Measurements from ENCODE around the gene EPC2.
"Not testable (repeated sequence)": the region's sequence is repeated elsewhere in the genome, so short reads cannot be mapped to it uniquely, and the experiment has no call there.

EPC2 gene

DNA sequence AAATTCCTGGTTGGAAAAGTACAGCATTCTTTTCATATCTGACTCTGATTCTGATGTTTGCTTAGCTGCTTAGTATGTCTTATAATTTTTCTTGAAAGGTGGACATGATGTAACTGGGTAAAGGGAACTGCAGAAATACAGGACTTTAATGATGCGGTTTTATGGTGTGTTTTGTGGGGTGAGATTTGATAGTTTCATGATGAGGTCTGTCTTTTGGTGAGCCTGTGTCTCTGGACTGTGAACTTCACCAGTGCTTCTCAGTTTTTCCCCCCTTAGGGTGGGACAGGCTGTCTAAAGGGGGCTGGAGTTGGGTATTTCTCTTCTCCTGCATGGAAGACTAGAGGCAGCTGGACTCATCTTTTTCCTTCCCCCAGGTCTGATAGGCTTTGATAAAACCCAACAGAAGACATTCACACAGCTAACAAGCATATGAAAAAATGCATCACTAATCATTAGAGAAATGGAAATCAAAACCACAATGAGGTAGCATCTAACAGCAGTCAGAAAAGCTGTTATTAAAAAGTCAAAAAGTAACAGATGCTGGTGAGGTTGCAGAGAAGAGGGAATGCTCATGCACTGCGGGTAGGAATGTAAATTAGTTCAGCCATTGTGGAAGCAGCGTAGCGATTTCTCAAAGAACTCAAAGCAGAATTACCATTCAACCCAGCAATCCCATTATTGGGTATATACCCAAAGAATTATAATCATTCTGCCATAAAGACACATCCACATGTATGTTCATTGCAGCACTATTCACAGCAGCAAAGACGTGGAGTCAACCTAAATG lies 77.6 kb downstream of the EPC2 start:
- DNase-seq (ENCODE audit: low read depth): no peak

DNA sequence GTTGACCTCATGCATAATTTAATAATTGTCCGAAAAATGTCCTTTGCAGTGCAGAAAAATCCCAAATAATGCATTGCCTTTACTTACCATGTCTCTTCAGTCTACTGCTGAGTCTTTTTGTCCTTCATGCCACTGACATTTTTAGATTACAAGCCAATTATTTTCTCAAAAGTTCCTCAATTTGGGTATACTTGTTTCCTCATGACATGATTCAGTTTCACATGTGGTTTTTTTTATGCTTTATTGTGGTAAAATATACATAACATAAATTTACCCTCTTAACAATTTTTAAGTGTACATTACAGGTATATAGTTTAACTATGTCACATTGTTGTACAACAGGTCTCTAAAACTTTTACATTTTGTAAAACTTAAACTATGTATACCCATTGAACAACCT lies 81.0 kb downstream of the EPC2 start:
- no peak for DNase-seq (ENCODE audit: low read depth)

DNA sequence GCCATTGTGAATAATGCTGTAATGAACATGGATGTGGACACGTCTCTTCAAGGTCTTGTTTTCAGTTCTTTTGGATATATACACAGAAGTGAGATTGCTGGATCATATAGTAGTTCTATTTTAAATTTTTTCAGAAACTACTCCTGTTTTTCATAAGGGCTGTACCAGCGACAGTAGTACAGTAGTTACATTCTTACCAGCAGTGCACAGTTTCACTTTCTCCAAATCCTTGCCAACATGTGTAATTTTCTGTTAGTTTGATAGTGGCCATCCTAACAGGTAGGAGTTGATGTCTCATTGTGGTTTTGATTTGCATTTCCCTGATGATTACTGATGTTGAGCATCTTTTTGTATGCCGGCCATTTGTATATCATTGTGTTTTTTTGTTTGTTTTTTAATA lies 81.7 kb downstream of the EPC2 start:
- DNase-seq (ENCODE audit: low read depth): no peak

DNA sequence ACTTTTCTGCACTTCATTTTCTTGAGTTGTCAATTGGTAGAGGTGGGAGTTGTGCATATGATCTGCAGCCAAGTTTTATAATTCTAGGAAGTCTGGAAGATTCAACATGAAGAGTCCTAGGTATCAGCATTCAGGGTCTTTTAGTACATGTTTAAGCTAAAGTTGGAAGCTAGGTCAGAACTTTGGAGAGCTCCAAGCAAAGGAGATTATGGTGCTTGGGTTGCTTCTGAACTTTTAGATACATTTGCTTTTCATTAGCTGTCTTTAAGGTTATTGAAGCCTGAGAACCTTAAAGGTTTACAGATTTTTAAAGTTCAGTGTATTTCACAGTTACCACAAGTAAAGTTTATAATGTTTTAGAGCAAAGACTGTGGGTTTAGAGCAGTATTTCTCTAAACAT lies 85.5 kb downstream of the EPC2 start:
- no peak for DNase-seq (ENCODE audit: low read depth)

DNA sequence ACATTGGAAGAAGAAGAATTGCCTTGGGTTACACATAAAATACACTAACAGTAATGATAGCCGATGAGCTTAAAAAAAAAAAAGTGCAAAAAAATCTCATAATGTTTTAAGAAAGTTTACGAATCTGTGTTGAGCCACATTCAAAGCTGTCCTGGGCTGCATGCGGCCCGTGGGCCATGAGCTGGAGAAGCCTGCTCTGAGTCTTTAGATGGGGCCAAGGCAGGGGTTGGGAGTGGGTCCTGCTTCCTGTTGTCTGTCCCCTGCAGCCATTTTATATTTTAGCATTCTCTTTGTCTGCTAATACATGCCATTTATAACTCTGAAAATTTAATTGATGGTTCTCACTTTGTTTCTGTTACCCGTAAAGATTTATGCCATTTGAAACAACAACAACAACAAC lies 93.2 kb downstream of the EPC2 start:
- no peak for DNase-seq (ENCODE audit: low read depth)

DNA sequence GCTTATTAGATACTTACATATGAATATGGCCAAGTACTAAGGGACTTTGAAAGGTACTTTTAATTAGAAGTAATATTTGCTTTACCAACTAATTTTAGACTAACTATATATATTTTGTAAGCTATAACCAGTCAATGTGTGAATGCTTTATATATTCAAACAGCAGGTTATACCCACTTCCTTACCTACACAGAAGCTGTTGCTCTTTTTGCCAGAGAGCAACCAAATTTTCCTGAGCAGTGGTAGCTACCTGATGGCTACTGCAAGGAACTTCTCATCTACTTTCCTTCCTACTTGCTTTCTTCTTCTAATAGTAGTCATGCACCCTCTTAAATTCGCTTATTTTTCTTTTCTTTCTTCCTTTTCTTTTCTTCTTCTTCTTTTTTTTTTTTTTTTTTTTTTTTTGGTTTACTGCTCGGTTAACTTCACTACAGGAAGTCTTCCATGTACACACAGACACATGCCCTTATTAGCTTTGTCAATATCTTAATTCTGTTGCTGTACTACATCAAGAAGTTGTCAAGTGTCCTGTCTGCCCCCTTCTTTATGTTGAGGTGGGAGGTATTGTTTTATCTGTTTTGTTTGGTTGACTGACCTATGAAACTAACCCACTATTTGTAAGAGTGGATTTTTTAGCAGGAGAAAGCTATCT lies 95.0 kb downstream of the EPC2 start:
- DNase-seq (ENCODE audit: low read depth): no peak

DNA sequence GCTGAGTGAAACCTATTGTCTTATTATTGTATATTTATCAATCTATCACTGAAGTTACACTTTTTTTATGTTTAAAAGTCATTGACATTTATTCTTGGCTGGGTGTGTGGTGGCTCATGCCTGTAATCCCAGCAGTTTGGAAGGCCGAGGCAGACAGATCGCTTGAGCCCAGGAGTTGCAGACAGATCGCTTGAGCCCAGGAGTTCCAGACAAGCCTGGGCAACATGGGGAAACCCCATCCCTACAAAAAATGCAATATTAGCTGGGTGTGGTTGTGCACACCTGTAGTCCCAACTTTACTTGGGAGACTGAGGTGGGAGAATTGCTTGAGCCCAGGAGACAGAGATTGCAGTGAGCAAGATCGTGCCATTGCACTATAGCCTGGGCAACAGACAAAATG lies 97.8 kb downstream of the EPC2 start:
- DNase-seq (ENCODE audit: low read depth): no peak

DNA sequence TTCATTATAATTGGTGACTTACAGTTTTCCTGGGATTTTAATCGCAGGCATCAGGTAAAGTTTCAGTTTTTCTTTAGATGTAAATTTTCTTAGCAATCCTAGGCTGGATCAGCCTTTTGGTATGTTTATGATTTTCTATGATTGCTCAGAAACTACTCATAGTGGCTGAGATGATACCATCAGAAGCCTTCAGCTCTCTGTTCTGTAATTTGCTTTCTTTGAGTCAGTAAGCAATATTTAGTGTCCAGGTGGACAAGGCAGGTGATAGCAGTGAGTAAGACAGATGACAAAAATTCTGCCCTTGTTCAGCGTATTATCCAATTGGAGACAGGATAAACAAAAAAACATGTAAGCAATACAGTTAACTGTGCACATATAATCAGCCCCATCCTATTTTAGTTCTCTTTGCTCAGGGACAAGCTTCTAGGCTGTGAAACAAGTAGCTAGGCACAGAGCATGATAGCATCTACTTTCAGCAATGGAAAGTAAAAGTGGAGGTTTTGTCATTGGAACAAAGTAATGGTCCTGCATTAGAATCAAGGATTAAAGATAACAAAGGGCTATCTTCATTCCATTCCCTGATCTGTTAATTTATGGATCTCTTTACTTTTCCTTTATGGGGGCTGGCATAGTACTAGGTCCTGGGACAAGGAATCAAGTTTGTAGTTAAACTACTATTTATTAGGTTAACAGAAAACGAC lies 100.8 kb downstream of the EPC2 start:
- no peak for DNase-seq (ENCODE audit: low read depth)

DNA sequence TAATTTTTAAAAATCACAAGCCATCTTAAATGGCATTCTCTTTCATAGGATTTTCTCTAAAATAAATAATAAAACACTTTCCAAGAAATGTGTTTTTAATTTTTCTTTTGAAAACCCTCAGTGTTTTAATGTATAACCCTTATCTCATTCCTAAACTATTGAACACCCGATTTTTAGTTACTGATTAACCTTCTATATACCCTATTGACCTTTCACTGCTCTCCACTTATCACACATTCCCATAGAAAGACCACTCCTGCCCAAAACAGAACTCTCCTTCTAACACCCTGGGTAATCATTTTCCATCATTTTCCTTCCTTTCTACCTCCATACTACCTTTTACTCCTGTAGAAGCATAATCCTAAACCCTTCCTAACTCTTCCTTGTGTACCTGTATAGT lies 102.4 kb downstream of the EPC2 start:
- DNase-seq (ENCODE audit: low read depth): no peak

DNA sequence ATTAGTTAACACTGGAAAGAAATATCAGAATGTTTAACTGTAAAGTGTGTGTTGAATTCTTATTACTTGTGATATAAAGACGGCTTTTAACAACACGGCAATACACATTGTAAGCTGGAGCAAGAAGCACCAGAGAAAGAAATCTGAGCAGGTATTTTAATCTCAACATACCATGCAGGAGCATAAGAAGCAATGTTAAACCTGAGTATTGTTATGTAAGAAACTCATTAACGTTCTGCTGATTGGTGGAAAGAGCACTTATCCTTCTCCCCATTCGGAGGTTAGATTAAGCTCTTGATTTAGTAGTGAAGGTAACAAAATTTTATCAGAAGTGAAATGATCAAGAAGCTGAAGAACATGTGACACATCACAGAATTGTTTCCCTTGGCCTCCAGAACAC lies 107.4 kb downstream of the EPC2 start:
- no peak for DNase-seq (ENCODE audit: low read depth)

DNA sequence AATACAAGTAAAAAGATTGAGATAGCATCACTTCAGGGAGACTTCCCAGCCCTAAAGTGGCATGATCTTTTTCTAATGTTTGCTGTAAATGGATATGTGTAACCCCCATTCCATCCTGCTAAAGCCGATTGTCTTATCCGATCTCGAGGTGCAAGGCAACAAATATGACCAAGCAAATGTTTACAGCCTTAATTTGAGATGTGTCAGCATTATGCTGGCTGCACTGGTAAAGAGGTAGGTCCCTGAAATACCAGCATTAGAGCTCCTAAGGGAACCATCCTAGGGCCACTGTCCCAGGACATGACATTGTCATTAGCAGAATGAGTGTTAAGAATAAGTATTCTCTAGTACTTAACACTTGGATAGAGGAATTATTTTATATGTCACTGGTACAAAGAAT lies 108.4 kb downstream of the EPC2 start:
- DNase-seq (ENCODE audit: low read depth): no peak

DNA sequence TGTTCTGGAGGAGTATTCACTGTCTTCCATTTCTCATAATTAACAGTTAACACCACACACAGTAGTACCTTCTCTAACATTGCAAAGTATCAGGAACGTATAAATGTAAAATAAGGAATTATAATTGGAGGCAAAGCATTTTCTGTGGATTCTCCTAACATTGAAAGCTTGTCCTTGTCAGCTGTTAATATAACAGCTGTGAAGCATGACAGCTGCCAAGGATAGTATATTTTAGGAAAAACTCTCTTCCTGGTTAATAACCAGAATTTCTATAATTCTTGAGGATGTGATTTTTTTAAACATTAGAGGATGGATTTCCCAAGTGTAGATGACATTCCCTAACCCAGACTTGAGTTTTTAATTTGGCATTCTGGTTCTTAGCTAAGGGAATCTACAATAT lies 110.3 kb downstream of the EPC2 start:
- no peak for DNase-seq (ENCODE audit: low read depth)

DNA sequence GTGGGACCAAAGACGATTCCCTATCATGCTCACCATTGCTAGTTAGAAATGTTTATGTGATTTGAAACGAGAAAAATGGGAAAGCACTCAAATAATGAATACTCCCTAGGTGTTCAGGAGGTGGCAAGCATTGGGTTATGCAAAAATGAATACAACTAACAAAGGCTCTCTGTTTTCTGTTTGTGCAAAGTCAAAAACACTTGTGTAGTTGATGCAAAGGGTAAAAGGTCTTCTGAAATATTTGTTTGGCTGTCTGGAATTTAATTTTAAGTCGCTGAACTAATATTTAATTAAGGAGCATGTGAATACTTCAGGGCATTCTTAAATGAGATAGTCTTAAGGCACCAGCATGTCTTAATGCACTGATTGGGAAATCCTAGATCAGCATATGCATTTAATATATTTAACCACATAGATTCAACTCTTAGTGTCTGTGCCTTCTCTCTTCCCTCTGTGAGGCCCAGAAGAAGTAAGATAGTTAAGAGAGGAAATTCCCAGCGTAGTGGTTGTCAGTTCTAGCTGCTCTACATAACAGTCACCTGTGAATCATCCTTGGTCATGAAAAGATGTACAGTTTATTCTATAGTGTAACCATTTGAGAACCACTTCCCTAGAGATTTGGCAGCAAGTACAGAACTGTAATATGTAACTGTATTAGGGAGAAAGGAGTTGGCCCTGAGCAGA lies 111.9 kb downstream of the EPC2 start:
- DNase-seq (ENCODE audit: low read depth): peak; percentile 3

DNA sequence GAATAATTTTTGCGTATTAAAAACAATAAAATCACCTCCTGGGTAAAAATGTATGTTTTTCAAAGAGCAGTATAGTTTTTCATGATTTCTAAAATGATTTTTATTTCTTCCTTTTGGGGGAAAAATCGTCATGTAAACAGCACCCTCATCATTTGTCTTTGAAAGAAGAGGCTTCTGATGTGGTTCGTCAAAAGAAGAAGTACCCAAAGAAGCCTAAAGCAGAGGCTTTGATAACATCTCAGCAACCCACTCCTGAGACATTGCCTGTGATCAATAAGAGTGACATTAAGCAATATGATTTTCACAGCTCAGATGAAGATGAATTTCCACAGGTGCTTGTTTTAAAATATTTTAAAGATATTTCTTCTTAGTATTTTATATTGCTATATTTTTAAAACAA lies 120.3 kb downstream of the EPC2 start:
- DNase-seq (ENCODE audit: low read depth): no peak

DNA sequence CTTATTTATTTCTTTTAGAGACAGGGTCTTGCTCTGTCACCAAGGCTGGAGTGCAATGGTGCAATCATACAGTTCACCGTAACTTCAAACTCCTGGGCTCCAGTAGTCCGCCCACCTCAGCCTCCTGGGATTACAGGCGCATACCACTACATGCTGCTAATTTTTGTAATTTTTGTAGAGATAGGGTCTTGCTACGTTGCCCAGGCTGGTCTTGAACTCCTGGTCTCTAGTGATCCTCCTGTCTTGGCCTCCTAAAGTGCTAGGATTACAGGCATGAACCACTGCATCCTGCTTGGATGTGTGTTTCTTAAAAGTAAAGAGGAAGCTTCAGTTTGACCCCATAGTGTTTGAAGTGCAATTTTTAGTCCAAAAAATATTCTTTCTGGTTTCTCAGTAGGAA lies 125.5 kb downstream of the EPC2 start:
- DNase-seq (ENCODE audit: low read depth): no peak

DNA sequence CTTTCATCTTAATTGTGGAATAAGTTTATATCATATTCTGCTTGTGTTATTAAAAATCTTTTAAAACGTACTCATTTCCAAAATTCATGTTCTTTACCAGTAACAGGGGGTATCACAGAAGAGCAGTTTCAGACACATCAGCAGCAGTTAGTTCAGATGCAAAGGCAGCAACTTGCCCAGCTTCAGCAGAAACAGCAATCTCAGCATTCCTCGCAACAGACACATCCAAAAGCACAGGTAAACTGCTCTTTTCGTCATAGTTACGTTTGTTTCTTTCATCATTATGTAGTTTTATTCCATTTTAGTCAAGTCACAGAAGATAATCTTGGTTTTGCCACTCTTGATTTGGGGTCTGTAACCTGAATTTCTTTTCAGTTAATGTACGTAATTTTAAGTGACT lies 137.0 kb downstream of the EPC2 start:
- no peak for DNase-seq (ENCODE audit: low read depth)

DNA sequence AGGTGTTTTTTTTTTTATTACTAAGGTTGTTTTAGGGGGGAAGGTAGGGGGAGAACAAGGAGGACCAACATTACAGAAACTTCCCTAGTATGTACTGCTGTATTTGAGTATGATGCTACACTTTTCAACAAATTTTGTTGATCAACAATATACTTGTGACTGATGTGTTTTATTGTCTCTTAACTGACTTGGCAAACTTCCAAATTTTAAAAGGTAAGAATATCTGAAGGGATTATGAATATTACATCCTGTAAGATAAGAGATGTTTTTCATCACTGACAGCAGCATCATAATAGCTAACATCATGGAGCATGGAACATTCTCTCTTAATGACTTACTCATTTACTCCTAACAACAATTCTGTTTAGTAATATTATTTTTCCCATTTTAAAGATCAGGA lies 144.5 kb downstream of the EPC2 start:
- DNase-seq (ENCODE audit: low read depth): no peak

DNA sequence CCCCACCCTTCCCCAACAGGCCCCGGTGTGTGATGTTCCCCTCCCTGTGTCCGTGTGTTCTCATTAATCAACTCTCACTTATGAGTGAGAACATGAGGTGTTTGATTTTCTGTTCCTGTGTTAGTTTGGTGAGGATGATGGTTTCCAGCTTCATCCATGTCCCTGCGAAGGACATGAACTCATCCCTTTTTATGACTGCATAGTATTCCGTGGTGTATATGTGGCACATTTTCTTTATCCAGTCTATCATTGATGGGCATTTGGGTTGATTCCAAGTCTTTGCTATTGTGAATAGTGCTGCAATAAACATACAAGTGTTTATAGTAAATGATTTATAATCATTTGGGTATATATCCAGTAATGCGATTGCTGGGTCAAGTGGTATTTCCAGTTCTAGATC lies 145.6 kb downstream of the EPC2 start:
- DNase-seq (ENCODE audit: low read depth): not testable (repeated sequence)

DNA sequence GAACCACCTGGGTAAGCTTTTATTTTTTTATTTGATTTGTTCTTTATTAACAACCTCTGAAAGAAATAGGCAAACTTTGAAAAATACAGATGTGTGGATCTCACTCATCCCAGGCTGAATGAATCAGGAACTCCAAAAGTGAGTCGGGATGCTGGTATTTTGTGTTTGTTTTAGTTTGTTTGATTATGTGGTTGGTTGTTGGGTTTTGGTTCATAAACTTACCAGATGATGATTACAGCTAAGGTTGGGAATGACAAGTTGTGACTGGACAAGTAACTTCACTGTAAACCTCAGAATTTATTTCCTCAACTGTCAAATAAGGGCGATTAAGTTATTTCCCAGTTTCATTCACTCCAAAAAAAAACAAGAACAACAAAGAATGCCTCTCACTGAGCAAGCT lies 150.0 kb downstream of the EPC2 start:
- DNase-seq (ENCODE audit: low read depth): no peak

DNA sequence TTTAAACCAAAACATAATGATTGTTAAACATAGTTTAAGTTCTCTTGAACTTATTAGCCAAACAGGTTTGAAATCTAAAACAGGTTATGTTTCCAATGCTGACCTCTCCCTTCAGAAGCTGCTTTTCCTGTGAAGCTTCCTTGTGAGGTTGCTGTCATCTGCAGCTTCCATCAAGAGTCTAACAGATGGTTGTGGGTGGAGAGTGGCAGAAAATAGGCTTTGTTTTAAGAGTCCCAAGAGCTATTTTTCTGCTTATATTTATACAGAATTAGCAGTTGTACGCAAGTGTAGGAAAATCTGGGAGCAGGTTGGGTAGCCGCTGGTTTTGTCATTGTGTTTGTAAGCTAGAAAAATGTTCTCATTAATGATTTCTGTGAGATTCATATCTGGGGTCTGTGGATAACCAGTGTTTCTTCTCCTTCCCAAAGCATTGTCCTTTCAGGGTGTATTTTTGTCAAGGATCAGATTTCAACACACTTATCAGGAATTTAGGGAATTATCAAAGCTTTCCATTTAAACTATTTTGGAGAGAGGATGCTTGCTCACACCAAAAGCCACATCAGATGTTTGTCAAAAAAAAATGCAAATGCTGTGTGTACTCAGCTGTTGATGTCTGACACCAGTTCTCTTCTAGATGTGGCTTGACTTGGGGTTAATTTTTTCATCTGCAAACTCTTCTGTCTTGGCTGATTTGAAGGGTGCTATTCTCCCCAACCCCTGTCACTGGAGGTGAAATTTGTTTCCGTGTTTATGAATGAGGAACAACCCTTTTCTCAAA lies 152.4 kb downstream of the EPC2 start:
- DNase-seq (ENCODE audit: low read depth): no peak

DNA sequence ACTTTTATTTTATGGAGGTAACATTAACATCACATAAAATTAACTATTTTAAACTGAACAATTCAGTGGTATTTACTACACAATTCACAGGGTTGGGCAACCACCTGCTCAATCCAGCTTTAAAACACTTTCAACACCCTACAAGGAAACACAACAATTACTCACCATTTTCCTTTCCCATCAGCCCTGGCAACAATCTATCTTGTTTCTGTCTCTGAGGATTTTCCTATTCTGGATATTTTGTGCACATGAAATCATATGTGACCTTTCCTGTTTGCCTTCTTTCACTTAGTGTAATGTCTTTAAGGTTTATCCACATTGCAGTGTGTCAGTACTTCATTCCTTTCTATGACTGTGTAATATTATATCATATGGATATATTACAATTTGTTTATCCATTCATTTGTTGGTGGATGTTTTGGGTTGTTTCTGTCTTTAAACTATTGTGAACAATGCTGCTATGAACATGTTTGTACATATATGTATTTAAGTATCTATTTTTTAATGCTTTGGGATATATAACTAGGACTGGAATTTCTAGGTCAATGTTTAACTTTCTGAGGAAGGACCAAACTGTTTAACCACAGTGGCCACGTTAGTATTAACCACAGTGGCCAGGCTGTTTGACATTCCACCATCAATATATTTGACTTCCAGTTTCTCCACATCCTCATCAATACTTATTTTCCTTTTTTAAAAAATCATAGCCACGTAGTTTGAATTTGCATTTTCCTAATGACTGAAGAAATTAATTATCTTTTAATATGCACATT lies 158.1 kb downstream of the EPC2 start:
- DNase-seq (ENCODE audit: low read depth): no peak

Measured in fibroblast of the conjunctiva (primary cell).